ENCODE results near the gene CCDC92B.

CCDC92B gene

DNA sequence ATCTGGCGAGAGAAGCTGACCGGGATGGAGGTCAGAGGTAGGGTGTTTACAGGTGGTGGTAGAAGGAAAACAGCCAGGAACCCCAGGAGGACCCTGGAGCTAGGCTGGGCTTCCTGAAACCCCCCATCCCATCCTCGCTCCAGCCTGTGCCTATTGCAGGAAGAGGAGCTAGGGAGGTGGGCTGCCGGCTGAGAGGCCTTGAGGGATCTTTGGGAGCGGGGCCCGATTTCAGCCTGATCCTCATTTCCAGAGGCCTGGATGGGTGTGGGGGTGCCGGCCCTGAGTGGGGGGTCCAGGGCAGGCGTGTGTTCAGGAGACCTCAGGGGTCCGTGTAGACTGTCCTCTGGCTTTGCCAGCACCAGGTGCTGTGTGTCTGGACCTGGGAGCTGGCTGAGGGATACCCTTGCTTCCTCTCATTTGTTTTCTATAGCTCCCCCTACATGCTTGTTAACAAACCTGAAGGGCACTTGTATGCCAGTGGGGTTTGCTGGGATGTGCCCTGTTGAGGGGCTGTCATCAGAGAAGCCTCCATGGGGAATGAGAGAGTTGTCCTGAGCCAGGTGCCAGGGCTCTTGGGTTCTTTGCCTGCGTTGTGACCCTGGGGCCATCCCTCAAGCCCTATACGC lies 27.9 kb upstream of the CCDC92B start:
- DNase-seq = no peak

DNA sequence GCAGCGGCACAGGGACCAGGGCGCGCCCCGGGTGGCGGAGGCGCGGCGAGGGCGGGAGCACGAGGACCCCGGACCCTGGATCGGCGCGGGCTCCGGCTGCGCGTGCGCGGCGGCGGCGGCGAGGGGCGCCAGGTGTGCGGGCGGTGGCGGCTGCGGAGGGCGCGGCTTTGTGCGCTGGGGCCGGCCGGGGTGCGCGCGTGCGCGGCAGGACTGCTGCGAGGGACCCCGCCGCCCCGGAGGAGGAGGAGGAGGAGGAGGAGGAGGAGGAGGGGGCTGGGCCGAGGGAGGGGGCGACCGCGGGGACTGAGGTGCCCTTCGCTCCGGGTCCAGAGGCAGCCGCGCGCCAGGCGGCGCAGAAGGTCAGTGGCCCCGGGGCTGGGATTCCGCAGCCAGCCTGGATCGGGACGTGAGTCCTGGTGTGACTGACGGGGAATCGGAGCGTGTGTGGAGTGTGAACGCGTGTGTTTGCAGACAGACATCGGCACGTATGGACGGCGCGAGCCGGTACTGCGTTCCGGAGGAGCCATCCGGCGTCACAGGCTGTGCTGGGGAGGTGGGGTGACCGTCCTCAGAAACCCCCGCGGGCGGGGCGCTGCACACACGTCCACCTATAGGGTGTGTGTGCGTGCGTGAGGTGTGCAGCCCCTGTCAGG lies 27.3 kb upstream of the CCDC92B start:
- no peak for DNase-seq

DNA sequence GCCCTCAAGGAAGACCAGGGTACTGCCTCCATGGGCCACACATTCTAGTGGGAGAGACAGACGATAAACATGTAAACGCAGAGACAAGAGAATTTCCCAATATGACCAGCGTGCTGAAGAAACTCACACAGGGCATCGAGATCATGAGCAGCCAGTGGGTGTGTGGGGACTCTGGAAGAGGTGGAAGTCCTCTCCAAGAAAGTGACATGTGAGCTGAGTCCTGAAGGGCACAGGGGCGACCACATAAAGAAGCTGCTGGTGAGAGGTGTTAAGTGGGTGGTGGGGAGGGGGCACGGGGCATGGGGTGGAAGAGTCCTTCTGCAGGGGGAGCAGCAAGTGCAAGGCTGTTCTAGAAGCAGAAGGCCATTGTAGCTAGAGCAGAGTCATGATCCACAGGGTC lies 25.8 kb upstream of the CCDC92B start:
- DNase-seq = no peak

DNA sequence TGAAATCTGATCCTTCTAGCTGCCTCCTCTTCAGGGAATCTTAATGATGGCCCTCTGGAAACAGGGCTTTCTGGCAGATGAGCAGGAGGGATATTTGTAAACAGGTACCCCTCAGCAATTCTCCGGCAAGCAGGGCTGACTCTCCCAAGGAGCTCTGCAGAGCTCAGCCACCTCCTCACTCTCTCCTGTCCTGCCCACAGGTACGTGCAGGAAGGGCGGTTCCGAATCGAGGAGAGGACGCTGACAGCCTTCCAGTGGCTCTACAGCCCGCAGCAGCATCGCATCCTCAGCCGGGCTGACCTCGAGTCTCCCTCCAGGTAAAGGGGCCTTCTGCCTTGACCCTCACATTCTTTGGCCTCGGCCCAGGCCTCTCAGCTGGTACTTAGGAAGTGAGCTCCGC lies 20.7 kb upstream of the CCDC92B start:
- no peak for DNase-seq

DNA sequence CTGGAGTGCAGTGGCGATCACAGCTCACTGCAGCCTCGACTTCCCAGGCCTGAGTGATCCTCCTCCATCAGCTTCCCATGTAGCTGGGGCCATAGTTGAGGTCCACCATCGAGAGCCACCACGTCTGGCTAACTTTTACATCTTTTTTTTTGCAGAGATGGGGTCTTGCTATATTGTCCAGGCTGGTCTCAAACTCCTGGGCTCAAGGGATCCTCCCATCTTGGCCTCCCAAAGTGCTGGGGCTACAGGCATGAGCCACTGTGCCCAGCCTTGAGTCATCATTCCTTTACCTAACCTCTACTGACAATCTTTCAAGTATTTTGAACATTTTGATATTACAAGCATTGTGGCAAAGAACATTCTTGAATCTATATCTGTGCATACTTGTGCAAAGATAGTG lies 9.4 kb upstream of the CCDC92B start:
- DNase-seq = no peak

DNA sequence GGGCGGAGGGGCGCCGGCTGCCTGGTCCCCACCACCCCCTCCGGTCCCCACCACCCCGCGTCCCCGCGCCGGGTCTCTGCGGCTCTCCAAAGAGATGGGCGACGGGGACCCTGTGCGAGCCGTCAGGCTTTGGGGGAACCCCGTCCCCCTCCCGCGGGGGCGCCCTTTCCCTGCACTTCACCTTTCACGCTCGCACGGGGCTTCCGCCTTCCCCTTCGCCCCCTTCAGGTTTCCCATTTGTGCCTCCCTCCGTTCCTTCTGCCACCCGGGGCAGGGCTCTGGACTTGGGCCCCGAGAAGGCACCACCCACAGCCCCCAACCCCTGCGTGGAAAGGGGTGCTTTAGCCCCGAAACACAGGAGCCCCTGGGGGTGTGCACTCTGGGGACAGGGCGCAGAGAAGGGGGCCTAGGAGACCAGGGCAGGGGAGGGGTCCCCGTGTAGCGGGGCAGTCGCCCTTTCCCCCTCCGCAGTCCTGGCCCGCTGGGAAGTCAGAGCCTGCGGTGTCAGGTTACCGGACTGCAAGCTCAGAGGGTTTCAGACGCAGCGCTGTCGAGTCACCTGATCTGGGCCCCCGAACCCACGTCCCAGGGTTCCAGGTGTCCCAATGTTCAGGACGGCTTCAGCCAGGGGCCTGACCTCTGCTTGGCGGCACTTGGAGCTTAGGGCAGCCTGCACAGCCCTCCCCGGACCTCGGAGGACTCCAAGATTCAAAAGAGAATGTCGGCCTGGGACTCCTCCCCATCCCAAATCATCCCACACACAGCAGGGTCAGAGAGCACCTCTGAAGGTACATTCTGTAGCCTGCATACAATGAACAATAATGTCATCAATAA lies 6.7 kb upstream of the CCDC92B start:
- DNase-seq = no peak

DNA sequence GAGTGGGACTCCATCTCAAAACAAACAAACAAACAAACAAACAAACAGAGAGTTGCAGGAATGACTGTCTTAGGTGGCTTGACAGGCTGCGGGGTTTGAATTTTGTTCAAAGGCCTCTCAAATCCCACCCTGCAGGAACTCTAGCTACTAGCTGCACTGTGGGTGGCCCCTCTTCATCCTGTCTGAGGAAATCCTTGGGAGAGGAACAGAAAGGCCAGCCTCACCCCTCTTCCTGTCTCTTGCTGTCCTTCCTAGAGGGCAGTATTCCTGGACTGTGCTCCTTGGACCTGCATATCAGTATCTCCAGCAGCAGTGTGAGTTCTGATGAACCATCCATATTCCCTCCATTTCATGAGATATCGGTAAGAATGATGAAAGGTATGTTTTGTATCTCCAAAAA lies 2.0 kb upstream of the CCDC92B start:
- DNase-seq = no peak

DNA sequence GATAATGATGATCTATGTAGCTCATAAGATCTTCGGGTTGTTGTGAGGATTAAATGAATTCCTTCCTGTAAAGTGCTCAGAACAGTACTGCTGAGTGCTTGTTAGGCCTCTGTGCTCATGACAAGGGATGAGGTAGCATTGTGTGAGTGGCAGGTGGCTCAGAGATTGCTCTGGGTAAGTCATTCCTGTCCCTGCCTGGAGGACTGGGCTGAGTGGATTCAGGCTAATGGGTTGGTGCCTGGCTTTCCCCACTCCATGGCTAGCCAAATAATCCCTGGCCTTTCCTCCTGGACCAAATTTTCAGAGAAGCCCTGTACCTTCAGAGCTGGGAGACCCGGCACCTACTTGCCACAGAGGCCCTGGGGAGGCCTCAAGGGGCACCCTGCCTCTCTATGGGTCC lies 1.3 kb upstream of the CCDC92B start:
- no peak for DNase-seq

DNA sequence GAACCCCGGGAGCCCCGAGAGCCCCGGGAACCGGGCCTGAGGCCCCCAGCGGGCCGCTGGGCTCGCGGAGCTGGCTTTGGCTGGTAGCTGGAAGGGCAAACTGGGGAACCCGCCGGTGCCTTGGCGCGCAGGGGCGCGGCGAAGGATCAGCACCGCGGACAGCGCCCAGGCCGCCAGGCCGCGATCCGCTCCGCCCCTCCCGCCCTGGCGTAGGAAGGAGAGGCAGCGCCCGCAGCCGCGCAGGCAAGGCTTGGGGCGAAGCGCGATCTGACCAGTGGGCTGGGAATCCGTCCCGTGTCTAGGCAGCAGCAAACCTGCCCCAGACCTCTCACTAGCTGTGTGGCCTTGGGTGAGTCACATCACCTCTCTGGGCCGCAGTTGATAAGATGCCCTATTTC lies 331 bp upstream of the CCDC92B start:
- peak; percentile 2 to 16 for DNase-seq

DNA sequence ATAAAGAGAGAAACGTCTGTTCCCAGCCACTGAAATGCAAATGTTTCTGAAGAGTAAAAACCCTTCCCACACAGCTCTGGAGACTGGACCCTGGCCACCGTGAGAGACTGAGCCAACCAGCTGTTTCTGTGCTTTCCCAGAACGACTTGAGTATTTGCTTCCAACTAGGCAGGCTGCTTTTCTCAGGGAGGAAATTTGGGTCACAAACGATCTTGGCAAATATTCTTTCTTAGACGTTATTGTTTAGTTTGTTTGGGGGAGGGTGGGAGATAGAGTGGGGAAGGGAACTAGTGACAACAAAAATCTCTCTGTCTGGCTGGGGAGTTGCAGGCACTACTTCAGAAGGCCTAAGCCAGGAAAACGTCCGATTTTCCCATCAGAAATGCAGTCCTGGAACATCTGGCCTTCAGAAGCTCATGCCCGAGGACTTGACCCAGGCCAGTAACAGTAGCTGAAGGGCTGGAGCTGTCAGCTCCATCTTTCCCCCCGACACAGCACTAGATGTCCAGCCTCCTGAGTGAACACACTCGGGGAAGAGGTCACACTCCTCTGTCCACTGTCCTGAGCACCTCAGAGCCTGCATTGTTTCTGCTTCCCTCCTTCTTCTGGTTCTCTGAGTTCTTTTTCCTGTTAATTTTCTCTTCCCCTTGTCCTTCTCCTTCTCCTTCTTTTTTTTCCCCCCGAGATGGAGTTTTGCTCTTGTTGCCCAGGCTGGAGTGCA lies 4.0 kb downstream of the CCDC92B start:
- no peak for DNase-seq

DNA sequence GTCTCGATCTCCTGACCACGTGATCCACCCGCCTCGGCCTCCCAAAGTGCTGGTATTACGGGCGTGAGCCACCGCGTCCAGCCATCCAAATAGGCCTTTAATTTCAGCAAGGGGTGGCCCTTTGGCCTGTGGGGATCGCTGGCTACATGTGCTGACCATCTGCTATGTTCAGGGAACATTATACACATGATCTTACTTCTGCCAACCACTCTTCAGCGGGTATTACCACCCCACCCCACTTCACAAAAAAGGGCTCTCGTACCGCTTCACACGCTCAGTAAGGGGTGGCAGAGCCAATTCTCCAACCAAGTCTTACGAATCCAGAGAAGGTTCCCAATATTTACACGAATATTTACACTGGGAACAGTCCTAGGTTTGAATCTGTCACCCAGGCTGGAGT lies 11.8 kb downstream of the CCDC92B start:
- no peak for DNase-seq

DNA sequence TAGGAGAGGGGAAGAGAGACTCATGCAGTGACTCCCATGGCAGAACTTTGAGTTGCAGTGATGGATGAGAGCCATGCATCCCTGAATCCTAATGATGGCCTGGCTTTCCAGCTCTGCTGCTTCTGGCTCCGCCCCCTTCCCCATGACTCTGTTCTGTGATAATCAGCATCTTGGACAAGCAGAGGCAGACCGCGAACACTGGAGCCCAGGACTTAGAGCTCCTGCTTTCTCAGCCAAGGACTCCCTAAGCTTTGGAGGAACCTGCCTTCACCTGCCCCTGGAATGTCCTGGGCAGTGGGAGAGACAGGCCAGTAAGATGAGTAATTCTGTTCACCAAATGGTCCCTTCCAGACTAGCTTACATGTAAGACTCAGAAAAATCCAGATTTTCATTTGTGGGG lies 12.5 kb downstream of the CCDC92B start:
- DNase-seq = no peak

DNA sequence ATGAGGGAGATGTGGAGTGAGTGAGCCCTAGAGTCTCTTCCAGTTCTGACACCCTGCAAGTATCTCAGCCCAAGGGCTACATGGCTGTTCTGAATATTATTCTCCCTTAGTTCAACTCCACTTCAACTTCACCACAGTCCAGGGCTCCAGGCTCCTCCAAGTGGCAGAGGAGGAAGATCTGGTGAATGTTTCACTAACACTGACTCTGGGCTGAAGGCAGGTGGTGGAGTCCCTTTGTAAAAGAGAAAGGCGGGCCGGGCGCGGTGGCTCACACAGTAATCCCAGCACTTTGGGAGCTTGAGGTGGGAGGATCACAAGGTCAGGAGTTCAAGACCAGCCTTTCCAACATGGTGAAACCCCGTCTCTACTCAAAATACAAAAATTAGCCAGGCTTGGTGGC lies 13.6 kb downstream of the CCDC92B start:
- DNase-seq = no peak

DNA sequence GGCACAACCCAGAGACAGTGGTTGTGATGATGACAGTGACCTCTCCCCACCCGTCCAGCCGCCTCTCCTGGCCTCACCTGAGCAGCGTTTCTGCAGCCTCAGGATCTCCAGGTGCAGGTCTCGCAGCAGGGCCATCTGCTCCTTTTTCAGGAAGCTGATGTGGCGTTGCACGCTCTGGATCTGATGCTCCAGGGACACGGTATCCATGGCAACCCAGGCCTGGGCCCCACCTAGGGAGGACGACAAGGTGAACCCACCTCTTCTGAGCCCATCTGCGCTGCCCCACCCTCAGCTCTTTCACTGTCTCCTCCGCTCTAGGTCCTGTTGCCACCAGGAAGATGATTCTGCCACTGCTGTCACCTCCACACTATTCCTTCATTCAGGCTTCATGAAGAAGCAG lies 14.5 kb downstream of the CCDC92B start:
- DNase-seq = no peak

DNA sequence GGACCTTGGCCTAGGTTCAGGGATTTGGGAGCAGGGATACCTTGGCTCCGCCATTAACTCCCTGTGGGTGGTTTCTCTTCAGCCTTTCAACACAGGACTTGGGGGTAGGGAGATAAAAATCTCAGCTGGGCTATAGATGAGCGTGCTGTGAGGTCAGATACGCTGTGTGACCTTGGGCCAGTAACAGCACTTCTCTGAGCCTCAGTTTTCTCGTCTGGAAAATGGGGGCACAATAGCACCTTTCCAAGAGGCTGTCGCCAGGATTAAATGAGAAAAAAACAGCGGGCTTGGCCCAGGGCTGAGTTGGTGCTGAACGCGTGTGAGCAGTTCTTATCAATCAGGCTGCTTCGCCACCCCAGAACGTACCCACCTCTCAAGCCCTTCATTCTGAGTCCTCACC lies 17.6 kb downstream of the CCDC92B start:
- DNase-seq = no peak

DNA sequence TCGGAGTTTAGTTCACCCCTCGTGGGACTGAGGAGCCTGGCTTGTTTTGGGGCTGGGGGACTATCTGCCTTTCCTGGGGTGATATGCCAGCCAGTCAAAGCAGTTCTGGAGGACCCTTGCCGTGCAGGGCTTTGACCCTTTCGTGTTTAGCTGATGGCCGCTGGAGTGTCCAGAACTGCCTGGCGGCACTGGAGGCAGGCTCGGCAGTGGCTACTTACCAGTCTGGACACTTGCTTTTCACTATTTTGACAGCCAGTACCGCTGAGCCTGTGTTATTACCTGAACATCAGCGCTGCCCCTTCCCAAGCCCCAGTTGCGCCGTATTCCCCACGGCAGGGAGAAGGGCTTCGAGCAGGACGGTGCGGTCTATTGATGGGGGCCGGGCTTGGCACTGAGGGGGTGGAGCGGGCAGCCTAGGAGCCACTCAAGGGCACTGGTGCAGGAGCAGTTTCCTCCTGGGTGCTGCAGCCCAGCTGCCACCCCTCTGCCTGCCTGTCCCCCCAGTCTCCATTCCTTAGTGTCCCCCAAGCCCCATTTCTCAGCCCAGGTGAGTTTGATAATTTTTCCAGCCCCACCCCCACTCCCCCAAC lies 18.6 kb downstream of the CCDC92B start:
- no peak for DNase-seq

DNA sequence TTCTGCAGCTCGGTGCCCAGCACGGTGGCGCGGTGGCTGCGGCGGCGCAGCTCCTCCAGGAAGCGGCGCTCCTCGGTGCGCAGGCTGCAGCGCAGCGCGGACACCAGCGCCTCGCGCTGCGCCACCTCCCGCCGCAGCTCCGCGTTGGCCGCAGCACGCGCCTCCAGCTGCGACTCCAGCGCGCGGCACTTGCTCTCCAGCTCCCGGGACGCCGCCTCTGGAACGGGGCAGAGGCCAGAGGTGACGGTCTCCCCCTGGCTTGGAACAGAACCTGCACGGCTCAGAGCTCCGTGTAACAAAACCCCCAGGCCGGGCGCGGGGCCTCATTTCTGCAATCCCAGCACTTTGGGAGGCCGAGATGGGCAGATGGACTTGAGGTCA lies 24.7 kb downstream of the CCDC92B start:
- no peak for DNase-seq

DNA sequence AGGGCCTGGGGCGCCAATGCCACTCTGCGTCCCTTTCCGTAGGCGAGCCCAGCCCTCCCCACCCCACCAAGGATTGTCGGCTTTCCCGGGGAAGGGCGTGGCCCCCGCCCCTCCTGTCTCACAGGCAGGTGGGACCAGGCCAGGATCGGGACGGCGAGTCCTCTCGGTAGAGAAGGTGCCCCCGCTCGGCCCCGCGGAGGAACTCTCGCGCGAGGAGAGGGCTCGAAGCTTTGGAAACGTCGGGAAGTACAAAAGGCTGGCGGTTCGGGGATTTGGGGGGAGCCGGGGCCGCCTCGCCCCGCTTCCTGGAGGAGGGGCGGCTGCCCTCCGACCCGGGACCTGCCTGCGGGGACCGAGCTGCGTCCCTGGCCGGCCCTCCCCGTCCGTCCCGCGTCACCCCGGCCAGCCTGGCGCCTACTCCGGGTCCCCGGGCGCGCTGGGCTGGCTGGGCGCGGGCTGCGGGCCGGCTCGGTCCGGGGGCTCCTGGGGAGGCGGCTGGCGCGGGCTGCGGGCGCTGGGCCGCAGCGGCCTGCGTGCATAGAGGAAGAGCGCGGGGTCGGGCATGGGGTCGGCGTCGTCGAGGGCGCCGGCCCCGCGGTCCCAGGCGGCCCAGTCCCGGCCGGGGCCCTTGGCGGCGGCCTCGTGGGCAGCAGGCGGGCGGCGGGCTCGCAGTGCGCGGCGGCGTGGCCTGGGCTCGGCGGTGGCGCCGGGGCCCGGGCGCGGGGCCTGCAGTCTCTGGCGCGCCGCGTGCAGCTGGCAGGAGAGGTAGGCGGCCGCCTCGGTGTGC lies 25.3 kb downstream of the CCDC92B start:
- no peak for DNase-seq

DNA sequence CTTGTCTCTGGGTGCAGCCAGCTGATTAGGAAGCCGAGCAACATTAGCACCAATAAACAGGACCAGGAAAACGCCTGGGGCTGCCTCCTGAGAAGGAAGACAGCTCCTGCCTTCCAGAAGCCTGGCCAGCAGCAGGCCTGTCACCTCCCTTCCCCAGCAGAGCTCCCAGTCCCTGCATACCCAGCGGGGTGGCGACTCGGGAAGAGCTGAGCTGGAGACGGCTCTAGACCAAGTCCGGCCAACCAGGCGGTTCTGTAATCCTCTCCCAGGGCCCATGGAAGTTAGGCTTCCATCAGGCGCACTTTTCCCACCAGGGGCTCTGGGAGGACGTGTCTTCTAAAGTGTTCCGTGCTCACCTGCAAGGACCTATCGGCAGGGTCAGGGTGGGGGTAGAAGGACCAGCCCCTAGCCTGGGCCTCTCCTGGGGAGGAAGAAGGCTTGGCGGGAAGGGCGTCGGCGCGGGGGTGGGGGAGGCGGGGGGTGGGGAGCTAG lies 25.9 kb downstream of the CCDC92B start:
- DNase-seq = no peak

DNA sequence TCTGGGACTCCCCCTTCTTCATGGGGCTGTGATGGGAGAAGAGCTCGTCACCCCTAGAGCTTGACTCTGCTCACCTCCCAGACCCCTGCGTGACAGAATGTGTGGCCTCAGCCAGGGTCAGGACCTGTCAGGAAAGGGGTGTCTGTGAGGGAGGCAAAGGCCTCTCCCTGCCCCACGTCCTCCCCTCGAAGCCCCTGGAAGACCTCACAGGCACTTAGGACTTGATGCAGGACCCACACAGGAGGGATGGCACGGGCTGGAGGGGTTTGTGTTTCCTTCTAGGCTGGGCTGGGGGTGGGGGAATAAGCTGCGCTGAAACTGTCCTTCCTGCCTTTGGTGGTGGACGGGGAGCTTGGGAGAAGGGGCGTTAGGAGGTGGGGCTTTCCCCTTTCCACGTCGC lies 26.8 kb downstream of the CCDC92B start:
- DNase-seq = no peak

DNA sequence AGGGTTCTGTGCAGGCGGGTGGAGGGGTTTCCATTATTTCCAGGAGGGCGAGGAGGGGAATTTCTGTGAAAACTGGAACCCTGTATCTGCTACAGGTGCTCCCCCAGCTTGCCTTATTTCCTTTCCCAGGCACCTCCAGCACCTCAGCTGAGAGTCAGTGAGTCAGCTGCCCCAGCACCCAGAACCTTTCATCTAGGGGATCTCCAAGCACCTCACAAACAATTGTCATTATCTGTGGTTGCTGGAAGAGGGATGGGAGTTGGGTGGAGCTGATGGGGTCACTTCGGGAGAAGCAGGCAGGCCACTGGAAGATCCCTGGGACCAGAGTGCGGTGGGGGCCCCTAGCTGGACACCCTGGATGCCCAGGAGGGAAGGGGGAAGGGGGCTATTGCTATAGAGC lies 27.8 kb downstream of the CCDC92B start:
- DNase-seq = no peak

DNA sequence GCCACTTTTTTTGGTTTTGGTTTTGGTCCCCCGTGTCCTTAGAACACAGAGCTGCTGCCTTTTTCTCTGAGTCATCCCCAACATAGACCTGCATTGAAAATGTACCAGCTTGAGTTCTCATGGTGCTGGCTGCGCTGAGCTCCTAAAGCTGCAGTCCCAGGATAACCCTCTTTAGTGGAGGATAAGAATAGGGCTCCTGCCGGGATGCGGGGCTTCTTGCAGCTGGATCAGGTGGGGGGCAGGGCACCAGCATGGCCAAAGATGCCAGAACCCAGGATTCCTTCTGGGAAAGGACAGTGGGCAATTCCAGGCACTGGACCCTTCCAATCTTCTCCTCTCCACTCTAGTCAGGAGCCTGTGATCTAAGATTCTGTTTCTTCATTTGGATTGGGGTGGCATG lies 29.6 kb downstream of the CCDC92B start:
- DNase-seq = no peak

Data from AML-193 (cell line).